ENCODE results near the gene FAM3A. TPM values are rescaled to one million over a fixed set of nuclear protein-coding genes. Genes with fewer than 3 reads are reported as not detected.
"Not testable (repeated sequence)": the region's sequence is repeated elsewhere in the genome, so short reads cannot be mapped to it uniquely, and the experiment has no call there.

The FAM3A gene
- total RNA-seq, 2 donors from 2014 or later, result 23.6 to 24.3 TPM

DNA sequence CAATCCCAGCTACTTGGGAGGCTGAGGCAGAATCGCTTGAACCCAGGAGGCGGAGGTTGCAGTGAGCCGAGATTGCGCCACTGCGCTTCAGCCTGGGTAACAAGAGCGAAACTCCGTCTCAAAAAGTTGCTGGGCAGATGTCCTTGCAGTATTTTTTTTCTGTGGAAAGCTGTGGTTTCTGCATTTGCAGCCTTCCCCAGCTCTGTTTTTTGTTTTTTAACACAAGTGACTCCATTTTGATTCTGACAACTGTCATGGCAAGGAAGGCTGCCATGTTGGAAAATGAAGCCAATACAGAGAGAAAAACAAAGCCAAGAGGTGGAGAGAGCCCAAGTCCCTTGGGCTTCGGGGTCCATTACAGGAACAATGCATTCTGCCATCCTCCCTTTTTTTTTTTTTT is 13.9 kb downstream of the FAM3A start:
- H3K27me3 Mint-ChIP-seq (ENCODE audit: insufficient read depth), result peaks cover 2% of the 10 kb centered on the region
- H3K4me1 Mint-ChIP-seq, result no peaks in the 10 kb centered on the region
- WGBS, 2 experiments (ENCODE audit: insufficient coverage in 1 of 2, insufficient read length in 1 of 2), result 81 to 100% methylated on average over 1 to 7 of the region's 8 CpGs
- H3K9me3 ChIP-seq (ENCODE audit: control insufficient read depth, low read length), result no peaks in the 10 kb centered on the region
- TF ChIP-seq, protein P1, sequence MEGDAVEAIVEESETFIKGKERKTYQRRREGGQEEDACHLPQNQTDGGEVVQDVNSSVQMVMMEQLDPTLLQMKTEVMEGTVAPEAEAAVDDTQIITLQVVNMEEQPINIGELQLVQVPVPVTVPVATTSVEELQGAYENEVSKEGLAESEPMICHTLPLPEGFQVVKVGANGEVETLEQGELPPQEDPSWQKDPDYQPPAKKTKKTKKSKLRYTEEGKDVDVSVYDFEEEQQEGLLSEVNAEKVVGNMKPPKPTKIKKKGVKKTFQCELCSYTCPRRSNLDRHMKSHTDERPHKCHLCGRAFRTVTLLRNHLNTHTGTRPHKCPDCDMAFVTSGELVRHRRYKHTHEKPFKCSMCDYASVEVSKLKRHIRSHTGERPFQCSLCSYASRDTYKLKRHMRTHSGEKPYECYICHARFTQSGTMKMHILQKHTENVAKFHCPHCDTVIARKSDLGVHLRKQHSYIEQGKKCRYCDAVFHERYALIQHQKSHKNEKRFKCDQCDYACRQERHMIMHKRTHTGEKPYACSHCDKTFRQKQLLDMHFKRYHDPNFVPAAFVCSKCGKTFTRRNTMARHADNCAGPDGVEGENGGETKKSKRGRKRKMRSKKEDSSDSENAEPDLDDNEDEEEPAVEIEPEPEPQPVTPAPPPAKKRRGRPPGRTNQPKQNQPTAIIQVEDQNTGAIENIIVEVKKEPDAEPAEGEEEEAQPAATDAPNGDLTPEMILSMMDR (conservative IDR thresholded peaks at IDR 0.05), result no peak
- H3K36me3 ChIP-seq (ENCODE audit: control insufficient read depth, insufficient read depth, low read length), result peaks cover 3% of the 10 kb centered on the region
- H3K27ac Mint-ChIP-seq, result no peak overlapping the region
- DNase-seq, result no peak
- H3K4me3 ChIP-seq (ENCODE audit: low read length), result no peak overlapping the region
- H3K9me3 Mint-ChIP-seq, result peaks cover 58% of the 10 kb centered on the region
- H3K4me1 ChIP-seq (ENCODE audit: control insufficient read depth, insufficient read depth, low read length), result no peaks in the 10 kb centered on the region
- H3K36me3 Mint-ChIP-seq (ENCODE audit: low read depth), result peaks cover 11% of the 10 kb centered on the region
- H3K4me3 Mint-ChIP-seq, result no peak overlapping the region
- H3K9ac ChIP-seq (ENCODE audit: extremely low read depth, low read length, poor library complexity, severe bottlenecking), result no peak overlapping the region
- no peak overlapping the region for H3K27ac ChIP-seq (ENCODE audit: low read depth, low read length)
- H3K27me3 ChIP-seq (ENCODE audit: control insufficient read depth, insufficient read depth, low read length, poor library complexity, severe bottlenecking), result no peaks in the 10 kb centered on the region

DNA sequence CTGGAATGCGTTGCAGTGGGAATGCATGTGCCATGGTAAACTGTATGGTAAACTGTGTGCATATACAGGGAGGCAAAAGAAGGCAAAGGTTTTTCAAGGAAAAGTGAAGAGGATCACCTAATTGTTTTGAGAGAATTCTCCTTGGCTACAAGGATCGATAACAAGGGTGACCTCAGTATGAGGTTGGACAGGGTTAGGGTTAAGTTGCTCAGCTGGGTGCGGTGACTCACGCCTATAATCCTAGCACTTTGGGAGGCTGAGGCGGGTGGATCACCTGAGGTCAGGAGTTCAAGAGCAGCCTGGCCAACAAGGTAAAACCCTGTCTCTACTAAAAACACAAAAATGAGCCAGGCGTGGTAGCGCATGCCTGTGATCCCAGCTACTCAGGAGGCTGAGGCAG is 14.6 kb downstream of the FAM3A start:
- H3K9me3 Mint-ChIP-seq, result peaks cover 61% of the 10 kb centered on the region
- H3K36me3 Mint-ChIP-seq (ENCODE audit: low read depth); H3K4me3 Mint-ChIP-seq: not testable (repeated sequence)

DNA sequence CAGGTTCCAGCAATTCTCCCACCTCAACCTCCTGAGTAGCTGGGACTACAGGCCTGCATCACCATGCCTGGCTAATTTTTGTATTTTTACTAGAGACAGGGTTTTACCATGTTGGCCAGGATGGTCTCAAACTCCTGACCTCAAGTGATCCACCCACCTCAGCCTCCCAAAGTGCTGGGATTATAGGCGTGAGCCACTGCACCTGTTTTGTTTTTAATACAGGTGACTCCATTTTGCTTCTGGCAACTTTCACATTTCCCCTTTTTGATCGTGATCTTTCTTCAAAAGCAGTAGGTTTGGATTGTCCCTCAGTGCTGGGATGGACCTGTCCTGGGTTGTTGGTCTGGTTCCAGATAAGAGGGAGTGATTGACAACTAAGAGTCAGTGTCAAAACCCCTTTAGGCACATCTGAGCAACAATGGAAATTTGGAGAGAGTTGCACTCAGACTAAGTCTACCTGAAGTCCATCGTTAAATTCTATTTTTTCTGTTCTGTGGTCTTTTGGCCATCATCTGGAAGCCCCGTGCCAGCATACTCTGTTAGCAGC is 19.4 kb downstream of the FAM3A start:
- H3K9ac ChIP-seq (ENCODE audit: extremely low read depth, low read length, poor library complexity, severe bottlenecking); H3K27me3 Mint-ChIP-seq (ENCODE audit: insufficient read depth); DNase-seq; H3K4me3 ChIP-seq (ENCODE audit: low read length); H3K4me3 Mint-ChIP-seq; H3K4me1 ChIP-seq (ENCODE audit: control insufficient read depth, insufficient read depth, low read length); H3K9me3 ChIP-seq (ENCODE audit: control insufficient read depth, low read length); H3K27me3 ChIP-seq (ENCODE audit: control insufficient read depth, insufficient read depth, low read length, poor library complexity, severe bottlenecking); H3K4me1 Mint-ChIP-seq; H3K36me3 Mint-ChIP-seq (ENCODE audit: low read depth); H3K27ac ChIP-seq (ENCODE audit: low read depth, low read length); H3K36me3 ChIP-seq (ENCODE audit: control insufficient read depth, insufficient read depth, low read length); H3K27ac Mint-ChIP-seq: not testable (repeated sequence)
- 95 to 100% methylated on average over 2 to 4 of the region's 4 CpGs for WGBS, 2 experiments (ENCODE audit: insufficient coverage in 1 of 2, insufficient read length in 1 of 2)
- peaks cover 60% of the 10 kb centered on the region for H3K9me3 Mint-ChIP-seq

More for the DNA sequence above, 14.6 kb downstream of the FAM3A start:
- H3K27ac Mint-ChIP-seq; H3K9me3 ChIP-seq (ENCODE audit: control insufficient read depth, low read length); H3K4me3 ChIP-seq (ENCODE audit: low read length); H3K27me3 Mint-ChIP-seq (ENCODE audit: insufficient read depth); H3K27me3 ChIP-seq (ENCODE audit: control insufficient read depth, insufficient read depth, low read length, poor library complexity, severe bottlenecking); DNase-seq; H3K4me1 Mint-ChIP-seq; H3K4me1 ChIP-seq (ENCODE audit: control insufficient read depth, insufficient read depth, low read length); H3K36me3 ChIP-seq (ENCODE audit: control insufficient read depth, insufficient read depth, low read length); H3K27ac ChIP-seq (ENCODE audit: low read depth, low read length); H3K9ac ChIP-seq (ENCODE audit: extremely low read depth, low read length, poor library complexity, severe bottlenecking): not testable (repeated sequence)
- 80 to 95% methylated on average over 2 to 7 of the region's 7 CpGs for WGBS, 2 experiments (ENCODE audit: insufficient coverage in 1 of 2, insufficient read length in 1 of 2)

DNA sequence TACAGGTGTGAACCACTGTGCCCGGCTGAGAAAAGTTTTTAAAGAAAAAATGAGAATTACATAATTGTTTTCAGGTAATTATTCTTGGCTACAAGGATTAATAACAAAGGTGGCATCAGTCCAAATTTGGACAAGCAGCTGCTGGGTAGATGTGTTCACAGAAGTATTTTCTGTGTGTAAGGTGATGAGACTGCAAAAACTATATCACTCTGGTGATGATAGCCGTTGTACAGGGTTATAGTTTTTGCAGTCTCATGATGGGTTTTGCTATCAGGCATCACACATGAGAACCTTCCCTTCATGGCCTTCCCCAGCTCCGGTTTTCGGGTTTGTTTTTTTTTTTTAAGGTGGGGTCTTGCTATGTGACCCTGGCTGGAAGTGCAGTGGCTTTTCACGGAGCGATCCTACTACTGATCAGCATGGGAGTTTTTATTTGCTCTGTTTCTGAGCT is 20.5 kb downstream of the FAM3A start:
- H3K36me3 ChIP-seq (ENCODE audit: control insufficient read depth, insufficient read depth, low read length), result no peaks in the 10 kb centered on the region
- H3K27ac Mint-ChIP-seq, result no peak overlapping the region
- H3K9me3 ChIP-seq (ENCODE audit: control insufficient read depth, low read length), result no peaks in the 10 kb centered on the region
- H3K27me3 Mint-ChIP-seq (ENCODE audit: insufficient read depth), result peaks cover 1% of the 10 kb centered on the region
- H3K9me3 Mint-ChIP-seq, result peaks cover 59% of the 10 kb centered on the region
- H3K4me1 Mint-ChIP-seq, result no peaks in the 10 kb centered on the region
- no peak overlapping the region for H3K4me3 ChIP-seq (ENCODE audit: low read length)
- TF ChIP-seq, protein P1 (conservative IDR thresholded peaks at IDR 0.05), result no peak
- no peaks in the 10 kb centered on the region for H3K4me1 ChIP-seq (ENCODE audit: control insufficient read depth, insufficient read depth, low read length)
- H3K36me3 Mint-ChIP-seq (ENCODE audit: low read depth), result no peaks in the 10 kb centered on the region
- H3K27ac ChIP-seq (ENCODE audit: low read depth, low read length), result no peak overlapping the region
- no peak for DNase-seq
- no peaks in the 10 kb centered on the region for H3K27me3 ChIP-seq (ENCODE audit: control insufficient read depth, insufficient read depth, low read length, poor library complexity, severe bottlenecking)
- WGBS, 2 experiments (ENCODE audit: insufficient coverage in 1 of 2, insufficient read length in 1 of 2), result 83 to 93% methylated on average over 1 to 5 of the region's 6 CpGs
- H3K4me3 Mint-ChIP-seq, result no peak overlapping the region
- H3K9ac ChIP-seq (ENCODE audit: extremely low read depth, low read length, poor library complexity, severe bottlenecking), result no peak overlapping the region
